Neural crest cell (in vitro differentiated cells): ENCODE data around the gene GIPC3. TPM values are rescaled to one million over a fixed set of nuclear protein-coding genes. Genes with fewer than 3 reads are reported as not detected.

Source experiments
- DNase-seq: peaks from one replicate; pipeline ENCODE4 v3.0.0; 2021; ENCODE audit warnings: low read depth, mixed read lengths, low spot score
- H3K27ac Mint-ChIP-seq: one replicate; pipeline ENCODE4 v1.8.0; 2021; ENCODE audit warnings: mild to moderate bottlenecking, mixed read lengths; ENCODE audit not compliant: unreplicated experiment
- H3K27me3 Mint-ChIP-seq: 2 replicates; pipeline ENCODE4 v1.8.0; 2021; ENCODE audit warnings: low read depth, mild to moderate bottlenecking, mixed read lengths
- H3K36me3 Mint-ChIP-seq: 2 replicates; pipeline ENCODE4 v1.8.0; 2021; ENCODE audit warnings: low read depth, mild to moderate bottlenecking, mixed read lengths
- H3K4me1 Mint-ChIP-seq: 2 replicates; pipeline ENCODE4 v1.8.0; 2021; ENCODE audit warnings: mixed read lengths
- H3K4me3 Mint-ChIP-seq: one replicate; pipeline ENCODE4 v1.8.0; 2021; ENCODE audit warnings: mild to moderate bottlenecking, mixed read lengths
- H3K9me3 Mint-ChIP-seq: 2 replicates; pipeline ENCODE4 v1.8.0; 2021; ENCODE audit warnings: mixed read lengths
- total RNA-seq: library from RNA; stranded (reverse); gene quantifications from 2 replicates; pipeline ENCODE4 v1.2.1, GENCODE V29; 2021
- TF ChIP-seq, protein P1 (sequence below): fragments of 200-600 bp; sonication (generic); conservative IDR thresholded peaks from 2 replicates; pipeline ENCODE4 v1.5.0; 2021; ENCODE audit warnings: antibody characterized with exemption, mild to moderate bottlenecking

Gene GIPC3
- total RNA-seq, 1 donor from 2014 or later = 0.19 TPM

DNA sequence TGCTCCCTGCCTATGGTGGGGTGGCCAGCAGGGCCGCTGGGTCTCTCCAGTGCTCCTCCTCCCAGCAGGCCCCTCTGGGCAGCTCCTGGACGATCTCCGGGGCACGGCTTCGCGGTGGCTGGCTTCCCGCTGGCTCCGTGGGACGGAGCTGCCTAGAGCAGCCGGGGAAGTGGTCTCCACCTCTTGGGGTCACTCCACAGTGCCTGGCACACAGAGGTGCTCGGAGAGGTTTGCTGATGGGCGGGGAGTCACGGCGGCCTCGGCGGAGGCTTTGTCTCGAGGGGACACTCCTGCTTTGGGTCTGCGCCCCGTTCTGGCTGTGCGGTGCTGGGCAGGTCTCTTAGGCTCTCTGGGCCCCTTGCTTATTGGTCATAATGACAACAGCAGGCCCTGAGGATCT is 51.2 kb downstream of the GIPC3 start:
- Mint-ChIP-seq H3K9me3 (no peaks in the 10 kb centered on the region), H3K4me1 (no peaks in the 10 kb centered on the region), H3K36me3 (no peaks in the 10 kb centered on the region), H3K4me3 (no peak overlapping the region), H3K27me3 (no peaks in the 10 kb centered on the region), H3K27ac (no peak overlapping the region)
- TF ChIP-seq, protein P1, sequence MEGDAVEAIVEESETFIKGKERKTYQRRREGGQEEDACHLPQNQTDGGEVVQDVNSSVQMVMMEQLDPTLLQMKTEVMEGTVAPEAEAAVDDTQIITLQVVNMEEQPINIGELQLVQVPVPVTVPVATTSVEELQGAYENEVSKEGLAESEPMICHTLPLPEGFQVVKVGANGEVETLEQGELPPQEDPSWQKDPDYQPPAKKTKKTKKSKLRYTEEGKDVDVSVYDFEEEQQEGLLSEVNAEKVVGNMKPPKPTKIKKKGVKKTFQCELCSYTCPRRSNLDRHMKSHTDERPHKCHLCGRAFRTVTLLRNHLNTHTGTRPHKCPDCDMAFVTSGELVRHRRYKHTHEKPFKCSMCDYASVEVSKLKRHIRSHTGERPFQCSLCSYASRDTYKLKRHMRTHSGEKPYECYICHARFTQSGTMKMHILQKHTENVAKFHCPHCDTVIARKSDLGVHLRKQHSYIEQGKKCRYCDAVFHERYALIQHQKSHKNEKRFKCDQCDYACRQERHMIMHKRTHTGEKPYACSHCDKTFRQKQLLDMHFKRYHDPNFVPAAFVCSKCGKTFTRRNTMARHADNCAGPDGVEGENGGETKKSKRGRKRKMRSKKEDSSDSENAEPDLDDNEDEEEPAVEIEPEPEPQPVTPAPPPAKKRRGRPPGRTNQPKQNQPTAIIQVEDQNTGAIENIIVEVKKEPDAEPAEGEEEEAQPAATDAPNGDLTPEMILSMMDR = no peak
- DNase-seq = no peak

DNA sequence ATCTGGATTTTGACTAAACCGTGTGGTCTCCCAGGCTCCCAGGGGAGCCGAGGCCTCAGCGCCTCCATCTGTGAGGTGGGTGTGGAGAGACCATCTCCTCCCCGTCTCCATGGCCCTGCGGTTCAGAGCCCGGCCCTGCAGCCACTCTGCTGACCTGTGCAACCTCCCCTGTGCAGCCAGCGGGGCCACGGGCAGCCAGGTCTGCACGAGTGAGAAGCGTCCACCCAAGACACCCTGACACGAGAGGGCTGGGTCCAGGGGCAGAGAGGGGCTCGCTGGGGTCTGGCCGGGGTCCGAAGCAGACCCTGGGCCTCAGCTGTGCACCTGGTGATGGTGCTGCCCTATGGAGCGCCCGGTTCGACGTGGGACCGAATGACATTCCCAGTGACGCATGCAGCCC is 51.7 kb downstream of the GIPC3 start:
- TF ChIP-seq, protein P1 = no peak
- Mint-ChIP-seq H3K9me3 (no peaks in the 10 kb centered on the region), H3K4me3 (no peak overlapping the region), H3K27me3 (no peaks in the 10 kb centered on the region), H3K27ac (no peak overlapping the region), H3K4me1 (no peaks in the 10 kb centered on the region), H3K36me3 (no peaks in the 10 kb centered on the region)
- DNase-seq = no peak

DNA sequence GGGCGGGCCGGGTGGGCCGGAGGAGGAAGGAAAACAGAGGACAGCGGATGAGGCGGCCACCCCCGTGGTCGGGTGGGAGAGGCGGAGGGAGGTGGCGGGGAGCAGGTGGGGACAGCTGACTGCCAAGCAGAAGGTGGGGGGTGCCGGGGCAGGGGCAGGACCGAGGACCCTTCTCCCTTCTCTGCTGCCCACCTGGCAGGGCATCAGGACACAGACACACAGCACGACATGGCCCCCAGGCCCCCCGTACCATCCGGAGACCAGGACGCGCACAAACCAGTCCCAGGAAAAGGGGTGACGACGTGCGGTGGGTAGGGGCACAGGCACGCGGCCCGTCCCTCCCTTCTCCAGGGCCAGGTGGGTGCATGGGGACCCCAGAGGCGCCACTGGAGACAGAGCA is 52.3 kb downstream of the GIPC3 start:
- Mint-ChIP-seq H3K27ac (no peak overlapping the region), H3K9me3 (no peaks in the 10 kb centered on the region), H3K27me3 (no peaks in the 10 kb centered on the region), H3K4me3 (no peak overlapping the region), H3K4me1 (no peaks in the 10 kb centered on the region), H3K36me3 (no peaks in the 10 kb centered on the region)
- DNase-seq = no peak
- TF ChIP-seq, protein P1 = no peak

DNA sequence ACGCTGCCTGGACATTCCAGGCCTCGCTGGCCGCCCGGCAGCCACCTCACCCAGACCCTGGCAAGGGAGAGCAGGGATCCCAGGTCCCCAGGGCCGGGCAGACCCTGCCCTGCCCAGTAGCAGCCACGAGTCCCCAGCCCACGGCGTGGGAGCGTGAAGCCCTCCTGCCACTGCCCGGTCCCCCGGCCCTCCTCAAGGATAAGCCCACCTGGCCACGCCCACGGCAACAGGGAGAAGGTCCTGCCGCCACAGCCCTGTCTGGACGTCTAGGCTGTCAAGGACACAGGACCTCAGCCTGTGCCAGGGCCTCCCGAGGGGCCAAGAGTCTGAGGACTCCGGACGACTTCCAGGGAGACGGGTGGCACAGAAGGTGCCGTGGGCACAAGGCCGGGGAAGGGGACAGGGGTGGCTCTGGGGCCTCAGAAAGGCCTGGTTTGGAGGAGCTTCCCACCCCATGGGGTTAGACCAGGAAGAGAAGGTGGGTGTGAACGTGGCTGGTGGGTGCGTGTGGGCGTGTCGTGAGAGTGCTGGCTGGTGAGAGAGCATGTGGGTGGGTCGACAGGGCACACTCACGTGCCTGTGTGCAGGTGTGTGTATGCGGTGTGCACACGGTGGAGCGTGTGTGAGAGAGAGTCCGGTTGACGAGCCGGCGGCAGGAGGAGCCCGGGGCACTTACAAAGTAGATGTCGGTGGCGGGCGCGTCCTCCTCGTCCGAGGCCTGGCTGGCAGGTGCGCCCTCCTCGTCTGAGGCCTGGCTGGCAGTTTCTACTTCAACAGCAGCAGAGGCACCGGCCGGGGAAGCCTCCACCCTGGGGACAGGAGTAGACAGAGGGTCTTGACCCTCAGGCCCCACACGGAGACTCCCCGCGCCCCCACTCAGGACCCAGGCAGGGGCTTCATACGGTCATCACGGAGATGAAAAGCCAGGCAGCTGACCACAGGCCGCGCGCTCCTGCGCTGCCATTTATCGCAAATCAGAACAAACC is 53.2 kb downstream of the GIPC3 start:
- no peak for DNase-seq
- no peaks in the 10 kb centered on the region for H3K9me3 Mint-ChIP-seq
- no peak overlapping the region for H3K4me3 Mint-ChIP-seq
- no peaks in the 10 kb centered on the region for H3K27me3 Mint-ChIP-seq
- TF ChIP-seq, protein P1 = no peak
- no peaks in the 10 kb centered on the region for H3K36me3 Mint-ChIP-seq
- H3K4me1 Mint-ChIP-seq = no peaks in the 10 kb centered on the region
- H3K27ac Mint-ChIP-seq = no peak overlapping the region

DNA sequence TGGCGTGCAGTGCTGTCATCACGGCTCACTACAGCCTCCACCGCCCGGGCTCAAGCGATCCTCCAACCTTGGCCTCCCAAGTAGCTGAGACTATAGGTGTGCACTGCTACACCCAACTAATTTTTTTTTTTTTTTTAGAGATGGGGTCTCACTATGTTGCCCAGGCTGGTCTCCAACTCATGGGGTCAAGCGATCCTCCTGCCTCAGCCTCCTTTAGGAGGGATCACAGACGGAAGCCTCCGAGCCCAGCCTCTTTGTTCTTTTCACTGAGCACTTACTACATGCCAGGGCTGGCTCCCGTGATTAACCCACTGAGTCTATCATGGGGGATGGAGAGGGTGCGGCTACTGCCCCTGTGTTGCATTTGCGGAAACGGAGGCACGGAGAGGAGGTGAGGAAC is 54.2 kb downstream of the GIPC3 start:
- TF ChIP-seq, protein P1 = no peak
- no peak overlapping the region for H3K4me3 Mint-ChIP-seq
- no peaks in the 10 kb centered on the region for H3K27me3 Mint-ChIP-seq
- H3K36me3 Mint-ChIP-seq = no peaks in the 10 kb centered on the region
- H3K9me3 Mint-ChIP-seq = no peaks in the 10 kb centered on the region
- no peak for DNase-seq
- H3K4me1 Mint-ChIP-seq = no peaks in the 10 kb centered on the region
- H3K27ac Mint-ChIP-seq = no peak overlapping the region
